ENCODE data around the gene SMURF1.

DNA sequence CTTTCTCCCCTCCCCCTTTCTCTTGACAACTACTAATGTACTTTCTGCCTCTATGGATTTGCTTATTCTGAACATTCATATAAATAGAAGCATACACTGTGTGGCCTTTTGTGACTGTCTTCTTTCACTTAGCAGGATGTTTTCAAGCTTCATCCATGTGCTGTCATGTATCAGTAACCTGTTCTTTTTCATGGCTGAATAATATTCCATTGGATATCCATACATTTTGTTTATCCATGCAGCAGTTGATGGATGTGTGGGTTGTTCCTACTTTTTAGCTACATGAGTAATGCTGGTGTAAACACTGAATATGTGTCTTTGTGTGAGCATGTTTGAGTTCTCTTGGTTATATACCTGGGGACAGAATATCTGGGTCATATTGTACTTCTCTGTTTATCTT is 158.0 kb downstream of the SMURF1 start:
- TF ChIP-seq POU5F1 (IDR thresholded peaks at IDR 0.05; ENCODE audit: low read depth, low read length): no peak
- TF ChIP-seq EZH2 (IDR thresholded peaks at IDR 0.05; ENCODE audit: low read depth, low read length, severe bottlenecking): no peak

All from H1 (cell line).